Measurements from ENCODE around the gene KAT14. TPM values are rescaled to one million over a fixed set of nuclear protein-coding genes. Genes with fewer than 3 reads are reported as not detected.
A peak's percentile ranks its signal among the peaks of the same experiment; 100 is the strongest.

Gene KAT14
- total RNA-seq, 1 experiment from 2014 or later = 28.4 TPM

DNA sequence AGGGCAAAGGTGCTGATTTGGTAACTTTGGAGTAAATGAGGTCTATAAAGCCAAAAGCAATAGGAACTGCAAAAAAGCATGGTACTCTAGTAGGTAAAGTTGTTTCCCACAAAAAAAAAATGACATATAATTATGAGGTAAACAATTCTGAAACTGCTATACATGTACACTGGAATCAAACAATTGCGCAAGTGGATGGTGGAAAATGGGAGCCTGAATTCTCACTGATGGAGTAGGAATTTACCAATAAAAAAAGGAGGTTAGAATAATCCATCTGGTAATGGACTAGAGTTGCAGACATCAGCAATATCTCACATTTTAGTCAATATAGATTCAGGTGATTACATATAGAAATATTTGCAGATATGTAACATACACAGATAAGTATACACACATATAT, 5.0 kb upstream of the KAT14 start:
- no peak for TF ChIP-seq EZH2 (IDR thresholded peaks at IDR 0.05; ENCODE audit: low read depth)
- TF ChIP-seq, protein P1, sequence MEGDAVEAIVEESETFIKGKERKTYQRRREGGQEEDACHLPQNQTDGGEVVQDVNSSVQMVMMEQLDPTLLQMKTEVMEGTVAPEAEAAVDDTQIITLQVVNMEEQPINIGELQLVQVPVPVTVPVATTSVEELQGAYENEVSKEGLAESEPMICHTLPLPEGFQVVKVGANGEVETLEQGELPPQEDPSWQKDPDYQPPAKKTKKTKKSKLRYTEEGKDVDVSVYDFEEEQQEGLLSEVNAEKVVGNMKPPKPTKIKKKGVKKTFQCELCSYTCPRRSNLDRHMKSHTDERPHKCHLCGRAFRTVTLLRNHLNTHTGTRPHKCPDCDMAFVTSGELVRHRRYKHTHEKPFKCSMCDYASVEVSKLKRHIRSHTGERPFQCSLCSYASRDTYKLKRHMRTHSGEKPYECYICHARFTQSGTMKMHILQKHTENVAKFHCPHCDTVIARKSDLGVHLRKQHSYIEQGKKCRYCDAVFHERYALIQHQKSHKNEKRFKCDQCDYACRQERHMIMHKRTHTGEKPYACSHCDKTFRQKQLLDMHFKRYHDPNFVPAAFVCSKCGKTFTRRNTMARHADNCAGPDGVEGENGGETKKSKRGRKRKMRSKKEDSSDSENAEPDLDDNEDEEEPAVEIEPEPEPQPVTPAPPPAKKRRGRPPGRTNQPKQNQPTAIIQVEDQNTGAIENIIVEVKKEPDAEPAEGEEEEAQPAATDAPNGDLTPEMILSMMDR (conservative IDR thresholded peaks at IDR 0.05) = no peak
- no TSS peak for BruUV-seq (replicated peaks)
- no peaks in the 10 kb centered on the region for H4K20me1 ChIP-seq (ENCODE audit: insufficient read depth)
- H3K4me2 ChIP-seq = no peak overlapping the region
- H3K27ac ChIP-seq = no peak overlapping the region
- no peaks in the 10 kb centered on the region for H3K36me3 ChIP-seq (ENCODE audit: low read depth)
- no peaks in the 10 kb centered on the region for H3K27me3 ChIP-seq (ENCODE audit: insufficient read depth, low read depth)
- 0 out of 2 replicates have a peak, but pooled peaks cover 4% of the 10 kb centered on the region for H3K4me1 ChIP-seq (replicated peaks; ENCODE audit: insufficient read depth)
- H2AFZ ChIP-seq = no peak overlapping the region
- DNase-seq = no peak
- no peak overlapping the region for H3K4me3 ChIP-seq
- ChIA-PET POLR2A (ENCODE audit: unreplicated experiment) (no interaction called here), CTCF (no interaction called here)
- H3K79me2 ChIP-seq (ENCODE audit: low read depth) = no peaks in the 10 kb centered on the region
- intact Hi-C loops (cut with micrococcal nuclease; ENCODE audit: unreplicated experiment) = no loop called here
- H3K9me2 ChIP-seq (ENCODE audit: insufficient read depth) = no peaks in the 10 kb centered on the region
- no peaks in the 10 kb centered on the region for H3F3A ChIP-seq (ENCODE audit: insufficient read depth, low read depth)
- H3K9me3 ChIP-seq (ENCODE audit: insufficient read depth, low read depth) = no peaks in the 10 kb centered on the region

GRCh38 chr20:18133962-18134361, 3.7 kb upstream of the KAT14 start:
- H3K79me2 ChIP-seq (ENCODE audit: low read depth) = peaks cover 10% of the 10 kb centered on the region
- intact Hi-C loops (cut with micrococcal nuclease; ENCODE audit: unreplicated experiment) = no loop called here
- no peaks in the 10 kb centered on the region for H3K9me3 ChIP-seq (ENCODE audit: insufficient read depth, low read depth)
- H4K20me1 ChIP-seq (ENCODE audit: insufficient read depth) = no peaks in the 10 kb centered on the region
- no peaks in the 10 kb centered on the region for H3K36me3 ChIP-seq (ENCODE audit: low read depth)
- CTCF ChIA-PET = no interaction called here
- DNase-seq = no peak
- no TSS peak for BruUV-seq (replicated peaks)
- no peak overlapping the region for H2AFZ ChIP-seq
- POLR2A ChIA-PET (ENCODE audit: unreplicated experiment) = no interaction called here
- no peak overlapping the region for H3K4me2 ChIP-seq
- no peaks in the 10 kb centered on the region for H3K9me2 ChIP-seq (ENCODE audit: insufficient read depth)
- no peaks in the 10 kb centered on the region for H3K27me3 ChIP-seq (ENCODE audit: insufficient read depth, low read depth)
- no peaks in the 10 kb centered on the region for H3F3A ChIP-seq (ENCODE audit: insufficient read depth, low read depth)
- H3K4me3 ChIP-seq = no peak overlapping the region
- peaks cover 8% of the 10 kb centered on the region for H3K4me1 ChIP-seq (replicated peaks; ENCODE audit: insufficient read depth)
- no peak overlapping the region for H3K27ac ChIP-seq
- no peak for TF ChIP-seq EZH2 (IDR thresholded peaks at IDR 0.05; ENCODE audit: low read depth)
- TF ChIP-seq, protein P1 (conservative IDR thresholded peaks at IDR 0.05) = no peak

DNA sequence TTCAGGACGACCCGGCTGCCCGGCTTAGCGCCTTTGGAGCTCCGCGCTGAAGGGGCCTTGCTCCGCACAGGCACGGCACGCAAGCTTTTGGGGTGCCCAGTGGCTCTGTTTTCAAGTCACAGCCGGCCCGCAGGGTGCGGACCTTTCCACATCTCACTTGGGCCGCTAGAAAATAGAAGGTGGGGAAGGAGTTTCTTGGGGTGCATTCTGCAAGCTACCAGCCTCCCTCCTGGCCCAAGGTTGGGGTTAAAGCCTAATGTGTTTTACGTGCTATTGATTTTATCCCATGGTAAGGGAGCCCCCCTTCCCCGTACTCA, 561 bp downstream of the KAT14 start:
- CTCF ChIA-PET = no interaction called here
- Histone ChIP-seq H3K9me3 (ENCODE audit: insufficient read depth, low read depth) (no peaks in the 10 kb centered on the region), H3K4me1 (replicated peaks; ENCODE audit: insufficient read depth) (peaks cover 30% of the 10 kb centered on the region), H3K4me2 (peak overlapping the region; percentile 95), H3K36me3 (ENCODE audit: low read depth) (peaks cover 7% of the 10 kb centered on the region; the same call in 1 of the 2 replicates), H3K27ac (peak overlapping the region; percentile 64), H3F3A (ENCODE audit: insufficient read depth, low read depth) (peaks cover 13% of the 10 kb centered on the region; the same call in 1 of the 2 replicates), H3K9me2 (ENCODE audit: insufficient read depth) (no peaks in the 10 kb centered on the region), H2AFZ (peak overlapping the region; percentile 100), H3K27me3 (ENCODE audit: insufficient read depth, low read depth) (no peaks in the 10 kb centered on the region), H3K4me3 (peak overlapping the region; percentile 96), H3K79me2 (ENCODE audit: low read depth) (peaks cover 46% of the 10 kb centered on the region), H4K20me1 (ENCODE audit: insufficient read depth) (no peaks in the 10 kb centered on the region)
- BruUV-seq (replicated peaks) = no TSS peak
- POLR2A ChIA-PET (ENCODE audit: unreplicated experiment) = interaction anchor here (0.6 to 0.9 kb wide), 2 partner anchors 21 to 115 kb away, joined by 3 read pairs; no protein-coding TSS in a partner anchor
- TF ChIP-seq EZH2 (IDR thresholded peaks at IDR 0.05; ENCODE audit: low read depth) = no peak
- TF ChIP-seq, protein P1 (conservative IDR thresholded peaks at IDR 0.05) = no peak
- no peak for DNase-seq
- intact Hi-C loops (cut with micrococcal nuclease; ENCODE audit: unreplicated experiment) = no loop called here

All from PC-9 (cell line).